Measurements from ENCODE around the gene EPAS1. TPM values are rescaled to one million over a fixed set of nuclear protein-coding genes. Genes with fewer than 3 reads are reported as not detected.

EPAS1 gene
- total RNA-seq, 4 donors from 2014 or later: 102 to 260 (median 167) TPM

DNA sequence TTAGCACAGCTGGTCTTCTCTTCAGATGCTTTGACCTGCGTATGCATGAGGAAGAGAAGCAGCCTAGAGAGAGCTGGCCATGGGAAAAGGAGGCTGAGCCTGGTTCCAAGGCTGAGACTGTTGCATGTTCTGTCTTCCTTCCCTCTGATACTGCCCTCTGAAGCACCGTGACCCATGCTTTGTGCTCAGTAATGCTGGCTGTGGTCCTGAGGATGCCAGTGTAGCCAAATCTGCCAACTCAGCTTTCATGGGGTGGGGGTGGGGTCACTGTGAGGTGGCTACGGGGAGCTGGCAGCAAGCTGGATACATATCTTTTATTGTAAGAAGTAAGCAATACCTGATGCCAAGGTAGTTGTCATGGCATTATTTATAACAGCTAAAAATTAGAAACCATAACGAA, 41.5 kb downstream of the EPAS1 start:
- Histone ChIP-seq H3K9me3 (no peaks in the 10 kb centered on the region), H3K4me3 (no peak overlapping the region), H3K27me3 (no peaks in the 10 kb centered on the region), H3K36me3 (no peaks in the 10 kb centered on the region), H3K27ac (peak overlapping the region in 1 of 4 donors; percentile 88), H3K4me1 (peaks cover 28 to 58% (median 38%) of the 10 kb centered on the region in 4 donors)
- DNase-seq: no peak
- in situ Hi-C loops (cut with MboI; ENCODE audit: low pct_ligation_motif_present in 1 of 4, low pct_unique_long_range_greater_than_20kb in 1 of 4, low sequenced_read_pairs in 3 of 4) (no loop called here), intact Hi-C loops (cut with DNase I; ENCODE audit: low total_unique reads) (no loop called here)
- 60 to 83% methylated on average over 1 to 4 of the region's 4 CpGs for WGBS, 2 donors (ENCODE audit: low coverage in 1 of 2)
- TF ChIP-seq POLR2AphosphoS5 (IDR thresholded peaks at IDR 0.05) (no peak), POLR2A (IDR thresholded peaks at IDR 0.05) (no peak), EP300 (IDR thresholded peaks at IDR 0.05; ENCODE audit: low read depth) (no peak)
- TF ChIP-seq, protein P1, sequence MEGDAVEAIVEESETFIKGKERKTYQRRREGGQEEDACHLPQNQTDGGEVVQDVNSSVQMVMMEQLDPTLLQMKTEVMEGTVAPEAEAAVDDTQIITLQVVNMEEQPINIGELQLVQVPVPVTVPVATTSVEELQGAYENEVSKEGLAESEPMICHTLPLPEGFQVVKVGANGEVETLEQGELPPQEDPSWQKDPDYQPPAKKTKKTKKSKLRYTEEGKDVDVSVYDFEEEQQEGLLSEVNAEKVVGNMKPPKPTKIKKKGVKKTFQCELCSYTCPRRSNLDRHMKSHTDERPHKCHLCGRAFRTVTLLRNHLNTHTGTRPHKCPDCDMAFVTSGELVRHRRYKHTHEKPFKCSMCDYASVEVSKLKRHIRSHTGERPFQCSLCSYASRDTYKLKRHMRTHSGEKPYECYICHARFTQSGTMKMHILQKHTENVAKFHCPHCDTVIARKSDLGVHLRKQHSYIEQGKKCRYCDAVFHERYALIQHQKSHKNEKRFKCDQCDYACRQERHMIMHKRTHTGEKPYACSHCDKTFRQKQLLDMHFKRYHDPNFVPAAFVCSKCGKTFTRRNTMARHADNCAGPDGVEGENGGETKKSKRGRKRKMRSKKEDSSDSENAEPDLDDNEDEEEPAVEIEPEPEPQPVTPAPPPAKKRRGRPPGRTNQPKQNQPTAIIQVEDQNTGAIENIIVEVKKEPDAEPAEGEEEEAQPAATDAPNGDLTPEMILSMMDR (IDR thresholded peaks at IDR 0.05): no peak

DNA sequence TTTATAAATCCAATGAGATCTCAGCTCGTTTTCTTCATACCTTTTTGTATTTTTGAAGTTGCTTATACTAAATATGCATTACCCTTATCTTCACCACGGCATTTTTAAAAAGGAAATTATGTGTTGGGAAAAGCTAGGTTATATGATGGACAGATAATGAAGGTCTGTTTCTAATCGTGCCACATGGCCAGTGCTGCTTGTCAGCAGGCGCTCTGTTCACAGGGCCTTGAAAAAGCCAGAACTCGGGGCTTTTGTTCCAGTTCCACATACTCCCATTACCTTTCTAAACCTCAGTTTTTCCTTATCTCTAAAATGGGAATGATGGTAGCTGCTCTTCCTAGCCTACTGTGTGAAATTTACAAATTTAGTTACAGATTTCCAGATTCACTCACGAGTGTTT, 42.0 kb downstream of the EPAS1 start:
- Histone ChIP-seq H3K4me3 (no peak overlapping the region), H3K36me3 (no peaks in the 10 kb centered on the region), H3K27ac (peak overlapping the region in 3 of 4 donors; percentile 11 to 24 (median 14)), H3K4me1 (peaks cover 22 to 53% (median 33%) of the 10 kb centered on the region in 4 donors), H3K27me3 (no peaks in the 10 kb centered on the region), H3K9me3 (no peaks in the 10 kb centered on the region)
- no peak for TF ChIP-seq POLR2AphosphoS5 (IDR thresholded peaks at IDR 0.05)
- TF ChIP-seq EP300 (IDR thresholded peaks at IDR 0.05; ENCODE audit: low read depth): no peak
- TF ChIP-seq POLR2A (IDR thresholded peaks at IDR 0.05): no peak
- in situ Hi-C loops (cut with MboI; ENCODE audit: low pct_ligation_motif_present in 1 of 4, low pct_unique_long_range_greater_than_20kb in 1 of 4, low sequenced_read_pairs in 3 of 4) (no loop called here), intact Hi-C loops (cut with DNase I; ENCODE audit: low total_unique reads) (no loop called here)
- no peak for DNase-seq
- WGBS, 2 donors (ENCODE audit: low coverage in 1 of 2): 72 to 75% methylated on average over 6 of the region's 6 CpGs

DNA sequence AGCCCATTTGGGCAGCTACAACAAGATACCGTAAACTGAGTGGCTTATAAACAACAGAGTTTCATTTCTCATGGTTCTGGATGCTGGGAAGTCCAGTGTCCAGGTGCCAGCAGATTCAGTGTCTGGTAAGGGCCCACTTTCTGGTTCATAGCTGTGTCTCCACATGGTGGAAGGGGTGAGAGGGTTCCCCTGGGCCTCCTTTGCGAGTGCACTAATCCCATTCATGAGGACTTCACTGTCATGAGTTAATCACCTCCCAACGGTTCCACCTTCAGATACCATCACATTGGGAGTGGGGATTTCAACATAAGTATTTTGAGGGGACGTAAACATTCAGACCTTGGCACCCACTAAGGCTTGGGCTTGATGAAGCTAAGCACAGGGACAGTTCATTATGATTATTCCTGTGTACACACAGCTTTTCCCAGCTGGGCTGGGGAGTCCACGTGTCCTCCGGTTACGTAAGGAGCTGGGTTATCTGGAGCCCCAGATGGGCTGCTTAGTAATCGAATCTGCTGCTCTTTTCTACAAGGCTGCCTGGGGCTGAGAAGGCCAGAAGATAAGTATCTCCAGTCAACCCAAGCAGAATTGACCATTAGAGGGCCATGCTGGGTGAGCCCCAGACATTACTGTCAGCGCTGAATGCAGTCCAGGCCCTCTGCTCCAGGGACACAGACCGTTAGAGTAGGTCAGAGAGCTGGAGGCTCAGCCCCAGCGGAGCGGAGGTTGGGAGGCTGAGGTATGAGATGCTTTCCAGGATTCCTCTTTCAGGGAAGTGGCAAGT, 42.7 kb downstream of the EPAS1 start:
- TF ChIP-seq EP300 (IDR thresholded peaks at IDR 0.05; ENCODE audit: low read depth) (no peak), POLR2AphosphoS5 (IDR thresholded peaks at IDR 0.05) (no peak), POLR2A (IDR thresholded peaks at IDR 0.05) (no peak)
- TF ChIP-seq, protein P1 (IDR thresholded peaks at IDR 0.05): no peak
- Histone ChIP-seq H3K4me1 (peaks cover 17 to 46% (median 26%) of the 10 kb centered on the region in 4 donors), H3K27me3 (no peaks in the 10 kb centered on the region), H3K27ac (peak overlapping the region; percentile 14 to 30 (median 26)), H3K4me3 (no peak overlapping the region), H3K9me3 (no peaks in the 10 kb centered on the region), H3K36me3 (no peaks in the 10 kb centered on the region)
- WGBS, 2 donors (ENCODE audit: low coverage in 1 of 2): 69 to 80% methylated on average over 1 to 12 of the region's 12 CpGs
- in situ Hi-C loops (cut with MboI; ENCODE audit: low pct_ligation_motif_present in 1 of 4, low pct_unique_long_range_greater_than_20kb in 1 of 4, low sequenced_read_pairs in 3 of 4) (no loop called here), intact Hi-C loops (cut with DNase I; ENCODE audit: low total_unique reads) (no loop called here)
- no peak for DNase-seq

DNA sequence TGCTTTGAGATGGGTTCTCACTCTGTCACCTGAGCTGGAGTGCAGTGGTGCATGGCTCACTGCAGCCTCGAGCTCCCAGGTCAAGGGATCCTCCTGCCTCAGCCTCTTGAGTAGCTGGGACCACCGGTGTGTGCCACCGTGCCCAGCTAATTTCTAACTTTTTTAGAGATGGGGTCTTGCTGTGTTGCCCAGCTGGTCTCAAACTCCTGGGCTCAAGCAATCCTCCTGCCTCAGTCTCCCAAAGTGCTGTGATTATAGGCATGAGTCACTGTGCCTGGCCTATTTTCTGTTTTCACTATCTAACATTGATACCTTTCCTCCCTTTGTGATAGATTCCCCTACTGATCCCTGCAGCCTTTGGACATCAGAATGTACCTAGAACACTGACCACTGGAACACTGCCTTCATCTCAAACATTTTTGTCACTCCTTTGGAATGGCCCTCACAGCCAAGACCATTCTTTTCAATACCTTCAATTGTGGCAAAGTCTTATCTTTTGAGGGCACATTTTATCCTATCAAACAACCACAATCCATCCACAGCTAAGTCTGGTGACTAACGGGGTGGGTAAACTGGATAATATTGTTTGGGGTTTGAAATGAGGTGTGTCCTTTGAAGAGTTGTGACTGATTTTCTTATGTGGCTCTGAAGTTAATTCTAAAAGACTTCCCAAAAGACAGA, 43.7 kb downstream of the EPAS1 start:
- no peak for DNase-seq
- H3K36me3 ChIP-seq: no peaks in the 10 kb centered on the region
- WGBS, 2 donors (ENCODE audit: low coverage in 1 of 2): 85 to 92% methylated on average over 1 to 4 of the region's 4 CpGs
- in situ Hi-C loops (cut with MboI; ENCODE audit: low pct_ligation_motif_present in 1 of 4, low pct_unique_long_range_greater_than_20kb in 1 of 4, low sequenced_read_pairs in 3 of 4): no loop called here
- TF ChIP-seq, protein P1 (IDR thresholded peaks at IDR 0.05): no peak
- no peak for TF ChIP-seq POLR2AphosphoS5 (IDR thresholded peaks at IDR 0.05)
- no peak for TF ChIP-seq POLR2A (IDR thresholded peaks at IDR 0.05)
- no peak for TF ChIP-seq EP300 (IDR thresholded peaks at IDR 0.05; ENCODE audit: low read depth)
- H3K27ac ChIP-seq: peak overlapping the region in 3 of 4 donors; percentile 24 to 30 (median 27)
- no peak overlapping the region for H3K4me3 ChIP-seq
- H3K4me1 ChIP-seq: peaks cover 11 to 43% (median 17%) of the 10 kb centered on the region in 4 donors
- intact Hi-C loops (cut with DNase I; ENCODE audit: low total_unique reads): no loop called here
- H3K27me3 ChIP-seq: no peaks in the 10 kb centered on the region
- no peaks in the 10 kb centered on the region for H3K9me3 ChIP-seq

Data from transverse colon (tissue), 4 donors.